Calu3 (cell line): ENCODE data around the gene ARHGAP19. TPM values are rescaled to one million over a fixed set of nuclear protein-coding genes. Genes with fewer than 3 reads are reported as not detected.
A peak's percentile ranks its signal among the peaks of the same experiment; 100 is the strongest.

Experiments used
- BruUV-seq: library from RNA; stranded (reverse); fragments of 400-500 nt; replicated peaks from 2 replicates; lab custom pipeline; 2021; lab: Mats Ljungman, UMichigan
- CTCF ChIA-PET: fragments of 300-600 bp; sonication (Branson Sonifier 250); formaldehyde crosslinking; loops from one replicate; lab custom pipeline; 2022; ENCODE audit warnings: antibody characterized with exemption; lab: Charles Lee
- DNase-seq: peaks from one replicate; pipeline ENCODE4 v3.0.0; 2022
- H3K27ac Mint-ChIP-seq: one replicate; pipeline ENCODE4 v1.8.0; 2022; ENCODE audit warnings: mixed read lengths; ENCODE audit not compliant: unreplicated experiment
- H3K27me3 Mint-ChIP-seq: one replicate; pipeline ENCODE4 v1.8.0; 2022; ENCODE audit warnings: mixed read lengths; ENCODE audit not compliant: unreplicated experiment
- H3K36me3 Mint-ChIP-seq: one replicate; pipeline ENCODE4 v1.8.0; 2022; ENCODE audit warnings: mild to moderate bottlenecking, moderate library complexity, mixed read lengths; ENCODE audit not compliant: insufficient read depth, unreplicated experiment
- H3K4me1 Mint-ChIP-seq: one replicate; pipeline ENCODE4 v1.8.0; 2022; ENCODE audit warnings: mild to moderate bottlenecking, low read depth, mixed read lengths; ENCODE audit not compliant: unreplicated experiment
- H3K4me3 Mint-ChIP-seq: one replicate; pipeline ENCODE4 v1.8.0; 2022; ENCODE audit warnings: mild to moderate bottlenecking, low read depth, moderate library complexity, mixed read lengths; ENCODE audit not compliant: unreplicated experiment
- H3K9me3 Mint-ChIP-seq: one replicate; pipeline ENCODE4 v1.8.0; 2022; ENCODE audit warnings: low read depth, mixed read lengths; ENCODE audit not compliant: unreplicated experiment
- CTCF ChIP-seq: fragments of 200-600 bp; IDR thresholded peaks from one replicate; pipeline ENCODE4 v1.8.0; 2022; ENCODE audit warnings: antibody characterized with exemption; ENCODE audit not compliant: unreplicated experiment
- intact Hi-C: fragments of 100-400 bp; cut with micrococcal nuclease; formaldehyde crosslinking; loops from one replicate; pipeline ENCODE4 v1.10.0; 2022; ENCODE audit not compliant: unreplicated experiment
- total RNA-seq: library from RNA; stranded (reverse); gene quantifications from 2 replicates; pipeline ENCODE4 v1.2.3, GENCODE V29; 2022

Gene ARHGAP19
- total RNA-seq, 1 experiment from 2014 or later, result 6.7 TPM

GRCh38 chr10:97336942-97337831, 44.8 kb upstream of the ARHGAP19 start:
- BruUV-seq, result no TSS peak
- Mint-ChIP-seq H3K9me3 (no peaks in the 10 kb centered on the region), H3K4me3 (no peak overlapping the region), H3K36me3 (peaks cover 21% of the 10 kb centered on the region), H3K27me3 (no peaks in the 10 kb centered on the region), H3K27ac (peak overlapping the region; percentile 27), H3K4me1 (peaks cover 15% of the 10 kb centered on the region)
- intact Hi-C loops, result no loop called here
- CTCF ChIA-PET, result no interaction called here
- peak; percentile 39 for DNase-seq
- no peak for TF ChIP-seq CTCF

DNA sequence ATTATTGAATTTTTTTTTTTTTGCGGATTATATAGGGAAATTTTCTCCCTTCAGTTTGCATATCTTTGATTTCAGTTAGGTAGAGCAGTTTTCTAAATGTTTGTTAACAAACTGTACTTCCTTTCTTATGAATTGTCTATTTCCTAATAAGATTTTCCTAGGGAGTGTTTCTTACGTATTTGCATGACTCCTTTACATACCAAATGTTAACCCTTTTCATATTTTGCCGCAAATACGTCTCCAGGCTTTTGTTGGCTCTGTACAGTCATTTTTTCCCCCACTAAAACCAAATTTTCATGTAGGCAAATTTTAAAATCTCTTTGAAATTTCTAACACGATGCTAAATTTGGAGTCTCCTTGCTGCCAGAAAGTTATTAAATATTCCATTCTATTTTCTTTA, 44.0 kb upstream of the ARHGAP19 start:
- peak overlapping the region; percentile 27 for H3K27ac Mint-ChIP-seq
- CTCF ChIA-PET, result no interaction called here

GRCh38 chr10:97336006-97336405, 43.6 kb upstream of the ARHGAP19 start:
- Mint-ChIP-seq H3K27ac (no peak overlapping the region), H3K27me3 (no peaks in the 10 kb centered on the region), H3K9me3 (no peaks in the 10 kb centered on the region), H3K4me1 (peaks cover 16% of the 10 kb centered on the region), H3K36me3 (peaks cover 21% of the 10 kb centered on the region), H3K4me3 (no peak overlapping the region)
- intact Hi-C loops, result no loop called here
- CTCF ChIA-PET, result no interaction called here
- no peak for DNase-seq
- TF ChIP-seq CTCF, result no peak
- BruUV-seq, result no TSS peak

More for the DNA sequence above, 44.0 kb upstream of the ARHGAP19 start:
- Mint-ChIP-seq H3K9me3 (no peaks in the 10 kb centered on the region), H3K4me3 (no peak overlapping the region), H3K36me3 (peaks cover 21% of the 10 kb centered on the region), H3K27me3 (no peaks in the 10 kb centered on the region), H3K4me1 (peaks cover 16% of the 10 kb centered on the region)
- BruUV-seq, result no TSS peak
- no peak for DNase-seq
- no peak for TF ChIP-seq CTCF
- intact Hi-C loops, result no loop called here

DNA sequence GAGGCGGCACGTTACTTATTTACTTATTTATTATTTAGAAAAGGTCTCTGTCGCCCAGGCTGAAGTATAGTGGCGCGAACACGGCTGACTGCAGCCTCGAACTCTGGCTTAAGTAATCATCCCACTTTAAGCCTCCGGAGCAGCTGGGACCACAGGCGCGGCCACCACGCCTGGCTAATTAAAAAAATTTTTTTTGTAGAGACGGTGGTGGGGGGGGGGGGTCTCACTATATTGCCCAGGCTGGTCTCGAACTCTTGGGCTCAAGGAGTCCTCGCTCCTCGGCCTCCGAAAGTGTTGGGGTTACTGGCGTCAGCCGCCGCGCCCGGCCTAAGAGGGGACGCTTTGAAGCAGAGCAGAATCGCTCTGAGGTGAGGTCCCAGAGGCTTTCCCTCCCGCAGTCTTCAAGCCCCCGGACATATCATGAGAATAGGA, 42.8 kb upstream of the ARHGAP19 start:
- TF ChIP-seq CTCF, result no peak
- Mint-ChIP-seq H3K36me3 (peaks cover 21% of the 10 kb centered on the region), H3K4me1 (peaks cover 17% of the 10 kb centered on the region), H3K27me3 (no peaks in the 10 kb centered on the region), H3K9me3 (no peaks in the 10 kb centered on the region), H3K4me3 (peak overlapping the region; percentile 82), H3K27ac (no peak overlapping the region)
- intact Hi-C loops, result no loop called here
- no peak for DNase-seq
- BruUV-seq, result no TSS peak
- CTCF ChIA-PET, result no interaction called here
